Smooth muscle cell (in vitro differentiated cells): ENCODE data around the gene EIF4E1B. TPM values are rescaled to one million over a fixed set of nuclear protein-coding genes. Genes with fewer than 3 reads are reported as not detected.

Experiments used
- DNase-seq: peaks from one replicate; lab custom pipeline; 2025; ENCODE audit not compliant: unreplicated experiment; lab: John Stamatoyannopoulos, UW
- H2AFZ ChIP-seq: fragments of 200-600 bp; sonication (generic); 2 replicates; pipeline ENCODE4 v1.6.0; 2016; ENCODE audit warnings: antibody characterized with exemption, low read depth, mild to moderate bottlenecking
- H3F3A ChIP-seq: fragments of 200-600 bp; sonication (generic); 2 replicates; pipeline ENCODE4 v1.6.0; 2017; ENCODE audit warnings: antibody characterized with exemption, low read depth
- H3K27ac ChIP-seq: fragments of 200-600 bp; sonication (generic); 2 replicates; pipeline ENCODE4 v1.5.1; 2016; ENCODE audit warnings: low read depth, mild to moderate bottlenecking
- H3K27me3 ChIP-seq: fragments of 200-600 bp; sonication (generic); 2 replicates; pipeline ENCODE4 v1.6.1; 2016; ENCODE audit warnings: low read depth, mild to moderate bottlenecking
- H3K36me3 ChIP-seq: fragments of 200-600 bp; sonication (generic); 2 replicates; pipeline ENCODE4 v1.5.1; 2016; ENCODE audit warnings: low read depth
- H3K4me1 ChIP-seq: fragments of 200-600 bp; sonication (generic); 2 replicates; pipeline ENCODE4 v1.5.1; 2016; ENCODE audit warnings: low read depth
- H3K4me2 ChIP-seq: fragments of 200-600 bp; sonication (generic); 2 replicates; pipeline ENCODE4 v1.6.0; 2016; ENCODE audit warnings: mild to moderate bottlenecking
- H3K4me3 ChIP-seq: fragments of 200-600 bp; sonication (generic); 2 replicates; pipeline ENCODE4 v1.5.1; 2016; ENCODE audit warnings: mild to moderate bottlenecking
- H3K79me2 ChIP-seq: fragments of 200-600 bp; sonication (generic); 2 replicates; pipeline ENCODE4 v1.6.0; 2016; ENCODE audit warnings: low read depth, mild to moderate bottlenecking
- H3K9ac ChIP-seq: fragments of 200-600 bp; sonication (generic); 2 replicates; pipeline ENCODE4 v1.6.0; 2016; ENCODE audit warnings: low read depth
- H3K9me3 ChIP-seq: fragments of 200-600 bp; sonication (generic); replicated peaks from 2 replicates; pipeline ENCODE4 v1.5.1; 2016; ENCODE audit warnings: low read depth
- H4K20me1 ChIP-seq: fragments of 200-600 bp; sonication (generic); 2 replicates; pipeline ENCODE4 v1.6.0; 2016; ENCODE audit warnings: low read depth
- WGBS: methylation state at CpG from one replicate; pipeline ENCODE4 v1.1.7; 2016; ENCODE audit warnings: low lambda C conversion rate; 5-methylcytosine and 5-hydroxymethylcytosine counted together
- microRNA-seq: library from miRNA; unstranded; fragments of <30 nt; microRNA quantifications from one replicate; pipeline ENCODE4, GENCODE V29; 2016; ENCODE audit warnings: borderline number of aligned reads
- polyA plus RNA-seq: library from polyadenylated mRNA; unstranded; fragments of >200 nt; fragmentation: Nextera tagmentation; extraction: Ambion mirVana; gene quantifications from 2 replicates; pipeline ENCODE4 v1.2.1, GENCODE V29; 2016
- small RNA-seq: library from RNA; depleted of rRNA; stranded (forward); fragments of <200 nt; gene quantifications from one replicate; pipeline ENCODE3, GENCODE V24; 2014
- total RNA-seq: library from RNA; depleted of rRNA; stranded (reverse); fragments of >200 nt; gene quantifications from 2 replicates; pipeline ENCODE4 v1.2.3, GENCODE V29; 2014
- TF ChIP-seq, protein P1 (sequence below): fragments of 200-600 bp; sonication (generic); IDR thresholded peaks from 2 replicates; pipeline ENCODE4 v1.5.1; 2017; ENCODE audit warnings: borderline replicate concordance, mild to moderate bottlenecking, antibody characterized with exemption; ENCODE audit not compliant: insufficient read depth, poor library complexity, severe bottlenecking

The EIF4E1B gene
- total and polyA plus RNA-seq, 2 experiments from 2014 or later, result not detected

DNA sequence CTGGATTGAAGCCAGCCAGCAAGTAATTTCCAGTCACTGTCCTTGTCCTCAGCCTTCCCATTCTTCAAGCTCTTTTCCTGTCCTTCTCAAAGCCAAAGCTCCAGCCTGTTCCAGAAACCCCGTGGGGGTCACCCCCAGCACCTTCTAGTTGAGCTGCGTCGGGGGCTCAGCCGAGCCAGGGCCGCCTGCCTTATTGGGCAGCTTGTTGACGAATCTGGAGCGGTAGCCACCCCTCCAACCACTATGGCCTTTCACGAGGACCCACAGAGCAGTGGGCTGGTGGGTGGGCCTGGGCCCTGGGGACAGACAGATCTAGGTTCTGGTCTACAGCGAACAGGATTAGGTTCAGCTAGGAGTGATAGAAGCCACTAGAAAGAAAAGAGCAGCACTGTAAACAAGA lies 64.2 kb downstream of the EIF4E1B start:
- Histone ChIP-seq H3K4me1 (peaks cover 9% of the 10 kb centered on the region), H3K9me3 (no peaks in the 10 kb centered on the region), H3F3A (no peaks in the 10 kb centered on the region), H3K27ac (no peak overlapping the region), H3K79me2 (no peaks in the 10 kb centered on the region), H4K20me1 (no peaks in the 10 kb centered on the region), H3K4me3 (no peak overlapping the region), H3K27me3 (peaks cover 35% of the 10 kb centered on the region), H3K9ac (no peak overlapping the region), H3K36me3 (no peaks in the 10 kb centered on the region), H2AFZ (no peak overlapping the region), H3K4me2 (no peak overlapping the region)
- WGBS, result 89% methylated on average over 9 of the region's 9 CpGs
- TF ChIP-seq, protein P1, sequence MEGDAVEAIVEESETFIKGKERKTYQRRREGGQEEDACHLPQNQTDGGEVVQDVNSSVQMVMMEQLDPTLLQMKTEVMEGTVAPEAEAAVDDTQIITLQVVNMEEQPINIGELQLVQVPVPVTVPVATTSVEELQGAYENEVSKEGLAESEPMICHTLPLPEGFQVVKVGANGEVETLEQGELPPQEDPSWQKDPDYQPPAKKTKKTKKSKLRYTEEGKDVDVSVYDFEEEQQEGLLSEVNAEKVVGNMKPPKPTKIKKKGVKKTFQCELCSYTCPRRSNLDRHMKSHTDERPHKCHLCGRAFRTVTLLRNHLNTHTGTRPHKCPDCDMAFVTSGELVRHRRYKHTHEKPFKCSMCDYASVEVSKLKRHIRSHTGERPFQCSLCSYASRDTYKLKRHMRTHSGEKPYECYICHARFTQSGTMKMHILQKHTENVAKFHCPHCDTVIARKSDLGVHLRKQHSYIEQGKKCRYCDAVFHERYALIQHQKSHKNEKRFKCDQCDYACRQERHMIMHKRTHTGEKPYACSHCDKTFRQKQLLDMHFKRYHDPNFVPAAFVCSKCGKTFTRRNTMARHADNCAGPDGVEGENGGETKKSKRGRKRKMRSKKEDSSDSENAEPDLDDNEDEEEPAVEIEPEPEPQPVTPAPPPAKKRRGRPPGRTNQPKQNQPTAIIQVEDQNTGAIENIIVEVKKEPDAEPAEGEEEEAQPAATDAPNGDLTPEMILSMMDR, result no peak
- no peak for DNase-seq

DNA sequence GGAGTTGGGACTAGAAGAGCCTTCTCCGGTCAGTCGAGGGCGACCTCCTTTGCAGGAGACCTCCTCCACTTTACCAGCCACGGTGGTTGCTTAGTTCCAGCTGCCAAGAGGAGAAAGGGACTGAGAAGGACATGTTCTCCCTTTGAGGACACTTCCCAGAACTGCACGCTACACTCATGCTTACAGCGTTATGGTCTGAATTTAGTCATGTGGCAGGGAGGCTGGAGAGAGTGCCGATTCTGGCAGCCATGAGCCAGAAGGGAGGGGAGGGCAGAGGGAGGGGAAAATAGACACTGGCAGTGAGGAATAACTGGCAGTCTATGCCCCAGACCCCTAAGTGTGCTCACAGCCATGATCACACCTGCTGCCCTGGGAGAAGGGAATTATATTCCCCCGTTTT lies 64.6 kb downstream of the EIF4E1B start:
- Histone ChIP-seq H2AFZ (no peak overlapping the region), H3F3A (no peaks in the 10 kb centered on the region), H3K36me3 (no peaks in the 10 kb centered on the region), H4K20me1 (no peaks in the 10 kb centered on the region), H3K4me2 (no peak overlapping the region), H3K9ac (no peak overlapping the region), H3K4me1 (peaks cover 9% of the 10 kb centered on the region), H3K4me3 (no peak overlapping the region), H3K9me3 (no peaks in the 10 kb centered on the region), H3K27ac (no peak overlapping the region), H3K27me3 (peaks cover 35% of the 10 kb centered on the region), H3K79me2 (no peaks in the 10 kb centered on the region)
- TF ChIP-seq, protein P1, result no peak
- whole genome bisulfite sequencing, result 84% methylated on average over 8 of the region's 8 CpGs
- no peak for DNase-seq

Small RNA genes within 50 kb of the gene (microRNA-seq; reads per million reads assigned to microRNA genes)
- not detected for gene MIR4281

Small RNA genes within 50 kb of the gene (small RNA-seq; reads per million reads assigned to genes)
- not detected for gene MIR4281

Other genes with a start within 250 kb of the EIF4E1B start
- gene NOP16, start 242.1 kb upstream of the EIF4E1B start, total RNA-seq, result 10.7 and 17.2 TPM in 2 replicates
- gene NOP16, start 242.1 kb upstream of the EIF4E1B start, polyA plus RNA-seq, result 27.9 and 52.4 TPM in 2 replicates
- 94.5 and 108 TPM in 2 replicates for gene HIGD2A, start 241.9 kb upstream of the EIF4E1B start, total RNA-seq
- gene HIGD2A, start 241.9 kb upstream of the EIF4E1B start, polyA plus RNA-seq, result 135 and 140 TPM in 2 replicates
- gene CLTB, start 214.1 kb upstream of the EIF4E1B start, total RNA-seq, result 107 and 111 TPM in 2 replicates
- gene CLTB, start 214.1 kb upstream of the EIF4E1B start, polyA plus RNA-seq, result 125 and 277 TPM in 2 replicates
- gene FAF2, start 182.3 kb upstream of the EIF4E1B start, total RNA-seq, result 51.3 and 59.3 TPM in 2 replicates
- gene FAF2, start 182.3 kb upstream of the EIF4E1B start, polyA plus RNA-seq, result 38.2 and 38.3 TPM in 2 replicates
- gene RNF44, start 93.3 kb upstream of the EIF4E1B start, total RNA-seq, result 5.7 and 9.0 TPM in 2 replicates
- 6.8 and 8.9 TPM in 2 replicates for gene RNF44, start 93.3 kb upstream of the EIF4E1B start, polyA plus RNA-seq
- gene CDHR2, start 81.3 kb upstream of the EIF4E1B start, total RNA-seq, result 0.09 and 0.13 TPM in 2 replicates
- 0.08 TPM in 1 of 2 replicates, not detected in the other for gene CDHR2, start 81.3 kb upstream of the EIF4E1B start, polyA plus RNA-seq
- 0.63 and 3.6 TPM in 2 replicates for gene GPRIN1, start 20.5 kb upstream of the EIF4E1B start, total RNA-seq
- gene GPRIN1, start 20.5 kb upstream of the EIF4E1B start, polyA plus RNA-seq, result 2.1 and 5.0 TPM in 2 replicates
- gene SNCB, start 141 bp upstream of the EIF4E1B start, total RNA-seq, result 0.45 TPM in 1 of 2 replicates, not detected in the other
- 0.55 and 0.71 TPM in 2 replicates for gene SNCB, start 141 bp upstream of the EIF4E1B start, polyA plus RNA-seq
- 31.0 and 35.9 TPM in 2 replicates for gene TSPAN17, start 16.8 kb downstream of the EIF4E1B start, total RNA-seq
- gene TSPAN17, start 16.8 kb downstream of the EIF4E1B start, polyA plus RNA-seq, result 29.7 and 34.4 TPM in 2 replicates
- not detected in 2 replicates for gene UNC5A, start 179.9 kb downstream of the EIF4E1B start, total RNA-seq
- not detected in 2 replicates for gene UNC5A, start 179.9 kb downstream of the EIF4E1B start, polyA plus RNA-seq